ENCODE data around the gene BPIFB2.

Gene BPIFB2

GRCh38 chr20:33046412-33046811 is 38.9 kb downstream of the BPIFB2 start:
- in situ Hi-C loops (cut with HindIII; ENCODE audit: low sequenced_read_pairs) = no loop called here
- TF ChIP-seq CTCF (IDR thresholded peaks at IDR 0.05; ENCODE audit: low read depth, low read length) = no peak
- H3K4me3 ChIP-seq (ENCODE audit: low read depth, low read length) = no peak overlapping the region

GRCh38 chr20:33051333-33051732 is 43.8 kb downstream of the BPIFB2 start:
- no peak for DNase-seq (ENCODE audit: low read depth, low spot score)
- in situ Hi-C loops (cut with HindIII; ENCODE audit: low sequenced_read_pairs) = no loop called here
- TF ChIP-seq CTCF (IDR thresholded peaks at IDR 0.05; ENCODE audit: low read depth, low read length) = no peak

More at GRCh38 chr20:33046412-33046811, 38.9 kb downstream of the BPIFB2 start:
- no peak for DNase-seq (ENCODE audit: low read depth, low spot score)

DNA sequence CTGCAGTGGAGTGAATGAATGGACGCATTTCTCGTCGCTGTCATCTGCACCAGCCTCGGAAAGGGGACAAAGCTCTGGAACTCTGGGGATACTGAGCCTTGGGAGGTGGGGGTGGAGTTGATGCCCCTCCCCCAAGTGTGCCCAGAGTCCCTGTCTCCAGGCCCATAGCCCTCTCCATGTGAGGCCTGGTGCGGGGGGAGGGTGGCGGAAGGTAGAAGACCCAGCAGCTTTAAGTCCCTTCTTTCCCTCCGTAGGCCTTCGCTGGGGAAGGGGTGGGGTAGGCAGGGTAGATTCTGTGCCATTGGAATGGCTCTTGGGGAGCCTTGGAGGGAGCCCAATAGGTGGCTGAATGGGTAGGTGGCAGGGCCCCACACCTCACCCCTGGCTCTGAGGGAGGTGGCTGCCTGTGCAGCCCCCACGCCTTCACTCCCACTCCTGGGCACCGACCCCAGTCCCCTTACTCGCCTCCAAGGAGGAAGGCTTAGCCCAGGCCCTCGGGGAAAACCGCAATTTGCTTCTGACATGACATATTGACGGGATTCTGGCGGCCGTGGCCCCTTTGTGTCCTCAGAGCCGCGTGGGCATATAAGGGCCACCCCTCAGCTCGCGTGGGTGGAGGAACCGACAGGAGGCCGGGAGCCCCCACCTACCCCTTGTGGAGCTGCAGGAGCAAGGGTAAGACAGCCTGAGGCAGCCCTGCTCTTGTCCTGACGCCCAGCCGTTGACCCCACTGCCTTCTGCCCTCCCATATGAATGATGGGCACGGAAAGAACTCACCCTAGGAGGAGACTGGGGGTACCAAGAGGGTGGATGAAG is 46.0 kb downstream of the BPIFB2 start, which contains the start of gene BPIFB3:
TSS of gene BPIFB3 (plus strand) at position 613 of the 816 bp plus-strand sequence. CDS start 1,533 bp downstream, outside the sequence.
- no peak for DNase-seq (ENCODE audit: low read depth, low spot score)
- TF ChIP-seq CTCF (IDR thresholded peaks at IDR 0.05; ENCODE audit: low read depth, low read length) = no peak
- H3K4me3 ChIP-seq (ENCODE audit: low read depth, low read length) = no peak within 1 kb of the TSS
- in situ Hi-C loops (cut with HindIII; ENCODE audit: low sequenced_read_pairs) = no loop called here

More at GRCh38 chr20:33051333-33051732, 43.8 kb downstream of the BPIFB2 start:
- H3K4me3 ChIP-seq (ENCODE audit: low read depth, low read length) = no peak overlapping the region

DNA sequence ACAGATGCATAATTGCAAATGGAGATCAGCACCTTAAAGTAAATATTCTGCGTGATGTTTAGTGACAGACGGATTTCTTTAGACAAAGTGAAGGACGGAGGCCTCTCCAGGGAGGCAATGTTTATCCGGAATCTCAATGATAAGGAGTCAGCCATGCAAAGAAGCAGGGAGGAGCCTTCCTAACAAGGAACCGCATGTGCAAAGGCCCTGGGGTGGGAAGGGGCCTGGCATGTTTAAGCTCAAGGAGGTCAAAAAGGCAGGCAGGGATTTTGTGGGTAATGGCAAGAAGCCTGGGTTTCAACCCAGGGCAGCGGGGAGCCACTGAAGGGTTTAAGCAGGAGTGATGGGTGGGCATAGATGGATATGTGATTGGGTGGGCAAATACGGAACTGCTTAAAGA is 46.9 kb downstream of the BPIFB2 start:
- in situ Hi-C loops (cut with HindIII; ENCODE audit: low sequenced_read_pairs) = no loop called here
- H3K4me3 ChIP-seq (ENCODE audit: low read depth, low read length) = no peak overlapping the region
- TF ChIP-seq CTCF (IDR thresholded peaks at IDR 0.05; ENCODE audit: low read depth, low read length) = no peak
- no peak for DNase-seq (ENCODE audit: low read depth, low spot score)

DNA sequence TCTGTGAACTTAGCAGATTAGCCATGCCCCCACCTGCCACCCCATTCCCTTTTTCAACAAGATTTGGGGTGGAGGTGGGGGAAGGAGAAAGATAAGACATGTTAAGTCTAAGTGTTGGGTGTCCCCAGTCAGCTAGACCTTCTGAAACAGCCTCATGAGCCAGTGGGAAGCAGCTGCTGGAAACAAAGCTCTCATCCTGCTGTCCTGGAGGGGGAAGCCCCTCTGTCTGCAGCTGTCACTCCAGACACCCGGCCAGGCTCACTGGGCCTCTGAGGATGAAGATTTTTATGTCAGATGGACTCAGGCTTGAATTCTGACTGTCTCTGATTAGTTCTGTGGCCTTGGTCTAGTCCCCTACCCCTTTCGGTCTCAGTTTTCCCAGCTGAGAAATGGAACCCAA is 47.3 kb downstream of the BPIFB2 start:
- no peak for TF ChIP-seq CTCF (IDR thresholded peaks at IDR 0.05; ENCODE audit: low read depth, low read length)
- H3K4me3 ChIP-seq (ENCODE audit: low read depth, low read length) = no peak overlapping the region
- DNase-seq (ENCODE audit: low read depth, low spot score) = no peak
- in situ Hi-C loops (cut with HindIII; ENCODE audit: low sequenced_read_pairs) = no loop called here

- no peak overlapping the region for H3K4me3 ChIP-seq (ENCODE audit: low read depth, low read length)
- DNase-seq (ENCODE audit: low read depth, low spot score) = no peak
- in situ Hi-C loops (cut with HindIII; ENCODE audit: low sequenced_read_pairs) = no loop called here
- TF ChIP-seq CTCF (IDR thresholded peaks at IDR 0.05; ENCODE audit: low read depth, low read length) = no peak
Observed at GRCh38 chr20:33059136-33059535, 51.6 kb downstream of the BPIFB2 start.

Data from astrocyte of the spinal cord (primary cell).